Endothelial cell of umbilical vein (primary cell): ENCODE data around the gene YY1. TPM values are rescaled to one million over a fixed set of nuclear protein-coding genes. Genes with fewer than 3 reads are reported as not detected.
A peak's percentile ranks its signal among the peaks of the same experiment; 100 is the strongest.

Experiments used
- BruUV-seq: library from RNA; stranded (reverse); fragments of 400-500 nt; replicated peaks from 2 replicates; lab custom pipeline; 2021; lab: Mats Ljungman, UMichigan
- CTCF ChIA-PET: fragments of 300-600, 350-600 bp; sonication (Branson Sonifier 250); formaldehyde crosslinking; loops from one replicate; lab custom pipeline; 2021; ENCODE audit warnings: antibody characterized with exemption, inconsistent platforms; lab: Charles Lee
- POLR2A ChIA-PET: fragments of 300-600, 350-600 bp; sonication (Branson Sonifier 250); formaldehyde crosslinking; loops from one replicate; lab custom pipeline; 2021; ENCODE audit warnings: antibody characterized with exemption, inconsistent platforms; lab: Charles Lee
- DNase-seq: peaks from one replicate; pipeline ENCODE4 v3.0.0-alpha.2; 2011; ENCODE audit warnings: low read depth, low spot score
- FAIRE-seq: peaks from 2 replicates; lab custom pipeline; 2011; peaks lifted over from hg19 to GRCh38; lab: Jason Lieb, UNC
- H2AFZ ChIP-seq: 2 replicates; pipeline ENCODE4 v1.6.0; 2012; ENCODE audit warnings: low read depth, low read length, control low read depth, inconsistent platforms
- H3K27ac ChIP-seq: 2 replicates; pipeline ENCODE4 v1.5.1; 2011; ENCODE audit warnings: low read depth, mild to moderate bottlenecking, control low read depth, low read length, moderate library complexity; ENCODE audit not compliant: insufficient read depth
- H3K27me3 ChIP-seq, 2 experiments: 2 replicates each; pipeline versions ENCODE4 v1.6.0 to v1.6.1; 2011; ENCODE audit warnings: low read length in 2 of 2, mixed read lengths in 1 of 2; ENCODE audit not compliant: control insufficient read depth in 2 of 2, insufficient read depth in 2 of 2
- H3K36me3 ChIP-seq, 2 experiments: 2 replicates in 1 of 2; 3 replicates in 1 of 2; pipeline ENCODE4 v1.5.1; 2011; ENCODE audit warnings: low read length in 2 of 2, mild to moderate bottlenecking in 1 of 2, moderate library complexity in 1 of 2; ENCODE audit not compliant: control insufficient read depth in 2 of 2, insufficient read depth in 2 of 2; ENCODE audit errors: extremely low read depth in 1 of 2
- H3K4me1 ChIP-seq: 3 replicates; pipeline ENCODE4 v1.5.1; 2011; ENCODE audit warnings: mild to moderate bottlenecking, low read length; ENCODE audit not compliant: control insufficient read depth, insufficient read depth; ENCODE audit errors: extremely low read depth
- H3K4me2 ChIP-seq: 2 replicates; pipeline ENCODE4 v1.6.1; 2011; ENCODE audit warnings: low read length, control low read depth, mixed read lengths; ENCODE audit not compliant: insufficient read depth
- H3K4me3 ChIP-seq, 3 experiments: fragments of 200-600 bp in 1 of 3; sonication (generic), shearing (Covaris generic) in 1 of 3; replicated peaks in 1 of 3; 2 replicates each; pipeline ENCODE4 v1.5.1; 2011 to 2016; ENCODE audit warnings: control low read depth in 3 of 3, low read length in 3 of 3, mild to moderate bottlenecking in 2 of 3, inconsistent platforms in 1 of 3, low read depth in 1 of 3, moderate library complexity in 1 of 3; ENCODE audit not compliant: insufficient read depth in 1 of 3
- H3K79me2 ChIP-seq: 2 replicates; pipeline ENCODE4 v1.6.0; 2012; ENCODE audit warnings: low read length, inconsistent platforms; ENCODE audit not compliant: control insufficient read depth, insufficient read depth
- H3K9ac ChIP-seq: replicated peaks from 2 replicates; pipeline ENCODE3; 2011; ENCODE audit warnings: low read length, control low read depth; ENCODE audit not compliant: insufficient read depth; ENCODE audit errors: extremely low read depth
- H3K9me1 ChIP-seq: replicated peaks from 3 replicates; pipeline ENCODE4 v1.6.0; 2011; ENCODE audit warnings: mild to moderate bottlenecking, low read length; ENCODE audit not compliant: control insufficient read depth, insufficient read depth; ENCODE audit errors: extremely low read depth
- H3K9me3 ChIP-seq: replicated peaks from 2 replicates; pipeline ENCODE4 v1.5.1; 2012; ENCODE audit warnings: low read length, inconsistent platforms; ENCODE audit not compliant: control insufficient read depth, insufficient read depth
- H4K20me1 ChIP-seq: replicated peaks from 2 replicates; pipeline ENCODE3; 2011; ENCODE audit warnings: mild to moderate bottlenecking, low read length; ENCODE audit not compliant: control insufficient read depth, insufficient read depth; ENCODE audit errors: extremely low read depth
- EZH2 ChIP-seq: IDR thresholded peaks from 2 replicates; pipeline ENCODE4 v1.6.1; 2012; ENCODE audit warnings: borderline replicate concordance, low read depth, mild to moderate bottlenecking, moderate library complexity, low read length, inconsistent platforms; ENCODE audit not compliant: severe bottlenecking
- FOS ChIP-seq: IDR thresholded peaks from 2 replicates; pipeline ENCODE4 v1.6.1; 2011; ENCODE audit warnings: mild to moderate bottlenecking, low read length, moderate library complexity, borderline replicate concordance; ENCODE audit not compliant: insufficient read depth
- GATA2 ChIP-seq: IDR thresholded peaks from 2 replicates; pipeline ENCODE4 v1.7.0; 2011; ENCODE audit warnings: low read depth, mild to moderate bottlenecking, moderate library complexity, mixed read lengths, low read length; ENCODE audit not compliant: insufficient read length, insufficient read depth
- MYC ChIP-seq: IDR thresholded peaks from one replicate; pipeline ENCODE4 v1.6.1; 2011; ENCODE audit warnings: mild to moderate bottlenecking, low read depth, low read length
- POLR2A ChIP-seq: IDR thresholded peaks from 2 replicates; pipeline ENCODE4 v1.6.1; 2012; ENCODE audit warnings: low read depth, mild to moderate bottlenecking, control low read depth, low read length
- POLR2AphosphoS5 ChIP-seq: IDR thresholded peaks from 2 replicates; pipeline ENCODE4 v1.6.1; 2012; ENCODE audit warnings: low read depth, mild to moderate bottlenecking, control low read depth, low read length, moderate library complexity; ENCODE audit not compliant: insufficient read depth
- dilution Hi-C: fragments of 300-500 bp; cut with MboI; formaldehyde crosslinking; loops from one replicate; pipeline ENCODE4 v1.15.0; 2019; ENCODE audit warnings: low sequenced_read_pairs; ENCODE audit not compliant: extremely low pct_ligation_motif_present
- intact Hi-C: fragments of 100-400 bp; cut with micrococcal nuclease; formaldehyde crosslinking; loops from one replicate; pipeline ENCODE4 v1.10.0; 2022
- polyA plus RNA-seq, 4 experiments: library from polyadenylated mRNA; depleted of rRNA in 3 of 4; stranded (reverse) in 3 of 4; unstranded in 1 of 4; fragments of >200 nt; gene quantifications; 2 replicates each; pipeline versions ENCODE4 v1.2.1 to v1.2.3, GENCODE V29; 2011 to 2012; ENCODE audit warnings: missing spikeins in 1 of 4
- total RNA-seq: library from RNA; stranded (reverse); gene quantifications from 2 replicates; pipeline ENCODE4 v1.2.3, GENCODE V29; 2021
- TF ChIP-seq, protein P1 (sequence below): IDR thresholded peaks from 2 replicates; pipeline ENCODE4 v1.6.1; 2011; ENCODE audit not compliant: insufficient read depth, insufficient read length
- TF ChIP-seq, protein P2 (sequence below), 2 donors: IDR thresholded peaks; 1 replicate in 1 of 2; 2 replicates in 1 of 2; pipeline ENCODE4 v1.5.1; 2011; ENCODE audit warnings: low read length in 2 of 2, mild to moderate bottlenecking in 2 of 2, moderate library complexity in 2 of 2, control low read depth in 1 of 2, inconsistent platforms in 1 of 2, low read depth in 1 of 2; ENCODE audit not compliant: insufficient read depth in 1 of 2; ENCODE audit errors: extremely low read depth in 1 of 2

Gene YY1
- total and polyA plus RNA-seq, 2 donors (not counting 3 experiments of a cell fraction or from before 2014, with no cell fraction given), result 23.5 to 78.6 TPM

DNA sequence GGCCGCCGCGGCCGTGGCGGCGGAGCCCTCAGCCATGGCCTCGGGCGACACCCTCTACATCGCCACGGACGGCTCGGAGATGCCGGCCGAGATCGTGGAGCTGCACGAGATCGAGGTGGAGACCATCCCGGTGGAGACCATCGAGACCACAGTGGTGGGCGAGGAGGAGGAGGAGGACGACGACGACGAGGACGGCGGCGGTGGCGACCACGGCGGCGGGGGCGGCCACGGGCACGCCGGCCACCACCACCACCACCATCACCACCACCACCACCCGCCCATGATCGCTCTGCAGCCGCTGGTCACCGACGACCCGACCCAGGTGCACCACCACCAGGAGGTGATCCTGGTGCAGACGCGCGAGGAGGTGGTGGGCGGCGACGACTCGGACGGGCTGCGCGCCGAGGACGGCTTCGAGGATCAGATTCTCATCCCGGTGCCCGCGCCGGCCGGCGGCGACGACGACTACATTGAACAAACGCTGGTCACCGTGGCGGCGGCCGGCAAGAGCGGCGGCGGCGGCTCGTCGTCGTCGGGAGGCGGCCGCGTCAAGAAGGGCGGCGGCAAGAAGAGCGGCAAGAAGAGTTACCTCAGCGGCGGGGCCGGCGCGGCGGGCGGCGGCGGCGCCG is 381 bp downstream of the YY1 start:
- peak; percentile 36 for DNase-seq
- CTCF ChIA-PET, result no interaction called here

More for the DNA sequence above, 381 bp downstream of the YY1 start:
- H3K4me1 ChIP-seq, result peaks cover 22% of the 10 kb centered on the region
- no peaks in the 10 kb centered on the region for H3K9me1 ChIP-seq
- H3K9me3 ChIP-seq, result no peaks in the 10 kb centered on the region
- H2AFZ ChIP-seq, result no peak overlapping the region
- H3K9ac ChIP-seq, result peak overlapping the region; percentile 57
- H3K4me2 ChIP-seq, result no peak overlapping the region
- no peaks in the 10 kb centered on the region for H3K36me3 ChIP-seq
- H3K27me3 ChIP-seq, result no peaks in the 10 kb centered on the region
- H3K4me3 ChIP-seq, result peak overlapping the region; percentile 49 to 86 (median 72)
- FAIRE-seq, result no peak
- H3K79me2 ChIP-seq, result peaks cover 88% of the 10 kb centered on the region
- peak overlapping the region; percentile 33 for H3K27ac ChIP-seq
- intact Hi-C loops (loop anchor here (5.0 kb wide), 2 partner anchors 97 to 267 kb away; no protein-coding TSS in a partner anchor), dilution Hi-C loops (no loop called here)
- POLR2A ChIA-PET, result no interaction called here
- peaks cover 10% of the 10 kb centered on the region for H4K20me1 ChIP-seq
- no peak for TF ChIP-seq GATA2
- no peak for TF ChIP-seq MYC
- TF ChIP-seq, protein P1, sequence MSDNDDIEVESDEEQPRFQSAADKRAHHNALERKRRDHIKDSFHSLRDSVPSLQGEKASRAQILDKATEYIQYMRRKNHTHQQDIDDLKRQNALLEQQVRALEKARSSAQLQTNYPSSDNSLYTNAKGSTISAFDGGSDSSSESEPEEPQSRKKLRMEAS, result no peak
- no peak for TF ChIP-seq EZH2
- no peak for TF ChIP-seq FOS
- peak; percentile 66 for TF ChIP-seq POLR2A
- TF ChIP-seq, protein P2, sequence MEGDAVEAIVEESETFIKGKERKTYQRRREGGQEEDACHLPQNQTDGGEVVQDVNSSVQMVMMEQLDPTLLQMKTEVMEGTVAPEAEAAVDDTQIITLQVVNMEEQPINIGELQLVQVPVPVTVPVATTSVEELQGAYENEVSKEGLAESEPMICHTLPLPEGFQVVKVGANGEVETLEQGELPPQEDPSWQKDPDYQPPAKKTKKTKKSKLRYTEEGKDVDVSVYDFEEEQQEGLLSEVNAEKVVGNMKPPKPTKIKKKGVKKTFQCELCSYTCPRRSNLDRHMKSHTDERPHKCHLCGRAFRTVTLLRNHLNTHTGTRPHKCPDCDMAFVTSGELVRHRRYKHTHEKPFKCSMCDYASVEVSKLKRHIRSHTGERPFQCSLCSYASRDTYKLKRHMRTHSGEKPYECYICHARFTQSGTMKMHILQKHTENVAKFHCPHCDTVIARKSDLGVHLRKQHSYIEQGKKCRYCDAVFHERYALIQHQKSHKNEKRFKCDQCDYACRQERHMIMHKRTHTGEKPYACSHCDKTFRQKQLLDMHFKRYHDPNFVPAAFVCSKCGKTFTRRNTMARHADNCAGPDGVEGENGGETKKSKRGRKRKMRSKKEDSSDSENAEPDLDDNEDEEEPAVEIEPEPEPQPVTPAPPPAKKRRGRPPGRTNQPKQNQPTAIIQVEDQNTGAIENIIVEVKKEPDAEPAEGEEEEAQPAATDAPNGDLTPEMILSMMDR (IDR thresholded peaks at IDR 0.05; ENCODE audit: extremely low read depth in 1 of 2, insufficient read depth in 1 of 2, low read depth in 1 of 2, low read length in 2 of 2), result no peak
- peak; percentile 2 for TF ChIP-seq POLR2AphosphoS5
- no TSS peak for BruUV-seq
